Stimulated activated CD4-positive, alpha-beta T cell treated with anti-CD3 and anti-CD28 coated beads, Interleukin-12 subunit alpha, Interleukin-12 subunit beta, amount 100 ng/mL, for 4 hours (primary cell): ENCODE measurements around the gene TPCN2.
A peak's percentile ranks its signal among the peaks of the same experiment; 100 is the strongest.

Experiments
- DNase-seq: peaks from one replicate; pipeline ENCODE4 v3.0.0-alpha.2; 2020

The TPCN2 gene

GRCh38 chr11:69154938-69155301 lies 106.2 kb downstream of the TPCN2 start:
- DNase-seq = no peak

GRCh38 chr11:69155302-69156234 lies 106.8 kb downstream of the TPCN2 start, which contains the start of gene SMIM38:
Gene SMIM38 (plus strand): TSS chr11:69155935. CDS start chr11:69157847, 1,912 bp downstream.
- no peak for DNase-seq

GRCh38 chr11:69156235-69156639 lies 107.5 kb downstream of the TPCN2 start:
- DNase-seq = no peak

DNA sequence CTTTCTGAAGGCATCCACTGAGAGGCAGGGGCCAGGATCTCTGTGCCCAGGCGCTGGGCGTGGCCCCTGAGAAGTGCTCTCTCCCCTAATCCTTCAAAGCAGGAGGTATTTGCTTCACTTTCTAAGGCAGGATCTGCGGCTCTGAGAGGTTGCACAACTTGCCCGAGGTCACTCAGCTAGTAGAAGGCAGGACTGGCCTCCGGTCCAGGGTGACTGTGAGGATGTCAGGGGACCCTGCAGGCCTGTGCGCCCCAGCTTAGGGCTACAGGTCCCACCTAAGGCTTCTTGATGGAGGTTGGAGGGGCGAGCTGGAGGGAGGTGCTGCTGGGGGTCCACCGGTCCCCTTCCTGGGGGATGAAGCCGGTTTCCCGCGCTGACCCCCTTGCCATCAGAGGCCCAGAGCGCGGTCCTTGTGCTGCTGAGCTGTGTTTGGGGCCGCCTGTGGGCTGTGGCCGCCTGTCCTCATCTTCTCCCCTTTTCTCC lies 108.0 kb downstream of the TPCN2 start:
- no peak for DNase-seq

DNA sequence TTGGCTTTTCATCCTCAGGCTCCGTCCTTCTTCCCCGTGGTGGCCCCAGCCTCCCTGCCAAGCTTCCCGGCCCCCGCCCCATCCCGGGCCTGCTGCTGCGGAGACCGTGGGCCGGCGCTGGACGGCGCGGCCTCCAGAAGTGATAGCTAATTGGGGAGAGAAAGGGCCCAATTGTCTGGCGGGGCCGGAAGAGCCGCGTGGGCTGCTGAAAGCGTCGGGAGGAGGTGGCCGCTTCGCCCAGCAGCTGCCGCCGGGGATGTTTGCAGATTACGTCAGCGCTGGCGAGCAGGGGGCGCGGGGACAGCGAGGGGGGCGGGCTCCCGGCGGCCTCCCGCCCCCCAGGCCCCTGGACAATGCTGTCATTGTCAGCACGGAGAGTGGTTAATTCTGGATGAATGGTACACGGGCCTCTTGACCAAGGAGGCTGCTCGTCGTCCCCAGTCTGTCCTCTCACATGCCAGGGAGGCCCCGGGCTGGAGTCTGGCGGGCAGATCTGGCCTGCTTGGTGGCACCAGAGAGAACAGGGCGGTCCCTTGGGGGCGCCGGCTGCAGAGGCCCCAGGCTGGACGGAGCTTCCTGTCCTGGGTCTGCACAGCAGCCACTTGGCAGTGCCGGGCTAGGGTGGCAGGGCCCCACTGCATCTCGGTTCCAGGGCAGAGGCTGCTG lies 108.6 kb downstream of the TPCN2 start:
- no peak for DNase-seq

DNA sequence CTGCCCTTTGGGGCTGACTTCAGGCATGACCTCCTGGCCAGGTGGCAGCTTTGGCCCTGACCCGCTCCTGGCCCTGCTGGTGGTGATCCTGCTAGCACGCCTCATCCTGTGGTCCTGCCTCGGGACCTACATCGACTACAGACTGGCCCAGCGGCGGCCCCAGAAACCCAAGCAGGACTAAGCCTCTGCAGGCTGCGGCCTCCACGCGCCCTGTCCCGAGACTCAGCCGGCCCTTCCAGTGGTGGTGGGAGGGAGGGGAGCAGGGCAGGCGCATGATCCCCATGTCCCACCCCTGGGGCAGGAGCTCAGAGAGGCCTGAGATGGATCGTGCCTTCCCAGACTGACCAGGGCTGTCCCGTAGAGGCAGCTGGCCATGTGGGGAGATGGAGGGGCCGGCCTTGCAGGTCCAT lies 109.1 kb downstream of the TPCN2 start:
- no peak for DNase-seq

- no peak for DNase-seq
Observed at GRCh38 chr11:69158301-69159149, 109.8 kb downstream of the TPCN2 start.

DNA sequence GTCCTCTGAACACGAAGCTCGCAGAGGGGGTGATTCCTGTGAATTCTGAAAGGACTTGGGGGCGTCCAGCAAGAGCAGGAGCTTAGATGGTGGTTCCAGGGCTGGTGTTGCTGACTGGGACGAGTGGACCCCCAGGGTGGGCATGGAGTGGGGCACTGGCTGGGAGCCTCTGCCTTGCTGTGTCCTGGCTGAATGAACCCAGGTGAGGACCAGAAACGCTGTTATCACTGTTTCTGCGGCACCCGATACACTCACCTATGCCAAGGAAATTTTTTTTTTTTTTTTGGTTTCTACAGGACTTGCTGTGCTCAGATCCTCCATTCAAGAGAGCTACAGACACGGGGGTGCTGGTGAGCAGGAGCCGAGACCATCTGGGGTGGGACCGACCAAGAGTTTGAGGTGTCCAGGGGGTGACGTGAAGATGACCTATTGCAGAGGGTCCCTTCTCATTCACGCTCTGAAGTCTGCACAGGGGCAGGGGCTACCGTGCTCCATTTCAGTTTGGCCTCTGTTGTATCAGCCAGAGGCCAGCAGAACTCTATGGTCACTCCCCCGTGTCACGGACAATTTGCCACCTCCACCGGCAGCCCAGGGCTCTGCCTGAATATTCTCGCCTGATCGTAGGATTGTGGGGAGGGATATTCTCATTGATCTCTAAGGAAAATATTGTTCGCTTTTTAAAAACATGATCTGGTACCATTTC lies 110.6 kb downstream of the TPCN2 start:
- no peak for DNase-seq

DNA sequence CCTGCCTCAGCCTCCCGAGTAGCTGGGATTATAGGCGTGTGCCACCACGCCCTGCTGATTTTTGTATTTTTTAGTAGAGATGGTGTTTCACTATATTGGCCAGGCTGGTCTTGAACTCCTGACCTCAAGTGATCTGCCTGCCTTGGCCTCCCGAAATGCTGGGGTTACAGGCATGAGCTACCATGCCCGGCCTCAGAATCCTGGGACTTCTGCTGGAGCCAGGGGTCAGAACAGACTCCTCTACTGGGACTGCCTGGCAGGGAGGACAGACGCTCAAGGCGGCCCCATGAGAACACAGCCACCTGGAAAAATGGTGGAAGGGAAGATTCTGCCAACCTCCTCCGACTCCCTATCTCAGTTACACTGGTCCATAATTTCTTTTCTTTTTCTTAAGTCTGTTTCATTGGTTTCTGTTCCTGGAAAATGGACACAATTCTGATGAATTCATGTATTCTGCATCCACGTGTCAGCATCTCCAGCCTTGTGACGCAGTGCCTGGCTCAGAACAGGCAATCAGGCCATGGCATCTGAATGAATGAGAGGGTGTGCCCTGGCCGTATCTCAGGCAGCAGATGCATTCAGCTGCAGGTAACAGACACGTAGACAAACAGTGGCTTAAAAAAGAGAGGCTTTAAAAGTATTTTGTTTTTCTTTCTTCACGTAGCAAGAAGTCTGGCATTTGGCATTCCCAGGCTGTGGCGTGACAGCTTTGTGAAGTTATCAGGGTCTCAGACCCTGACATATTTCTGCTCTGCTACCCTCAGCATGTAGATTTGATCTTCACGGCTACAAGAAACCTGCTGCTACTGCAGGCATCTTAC lies 111.8 kb downstream of the TPCN2 start:
- no peak for DNase-seq

- DNase-seq = no peak
Observed at GRCh38 chr11:69161117-69161407, 112.3 kb downstream of the TPCN2 start.

DNA sequence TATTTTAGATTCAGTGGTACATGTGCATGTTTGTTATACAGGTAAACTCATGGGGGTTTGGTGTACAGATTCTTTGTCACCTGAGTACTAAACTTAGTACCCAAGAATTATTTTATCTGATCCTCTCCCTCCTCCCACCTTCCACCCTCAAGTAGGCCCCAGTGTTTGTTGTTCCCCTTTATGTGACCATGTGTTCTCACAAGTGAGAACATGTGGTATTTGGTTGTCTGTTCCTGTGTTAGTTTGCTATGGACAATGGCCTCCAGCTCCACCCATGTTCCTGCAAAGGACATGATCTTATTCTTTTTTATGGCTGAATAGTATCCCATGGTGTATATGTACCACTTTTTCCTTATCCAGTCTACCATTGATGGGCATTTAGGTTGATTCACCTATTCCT lies 113.8 kb downstream of the TPCN2 start:
- DNase-seq = no peak

- no peak for DNase-seq
Observed at GRCh38 chr11:69163842-69164241, 115.1 kb downstream of the TPCN2 start.

DNA sequence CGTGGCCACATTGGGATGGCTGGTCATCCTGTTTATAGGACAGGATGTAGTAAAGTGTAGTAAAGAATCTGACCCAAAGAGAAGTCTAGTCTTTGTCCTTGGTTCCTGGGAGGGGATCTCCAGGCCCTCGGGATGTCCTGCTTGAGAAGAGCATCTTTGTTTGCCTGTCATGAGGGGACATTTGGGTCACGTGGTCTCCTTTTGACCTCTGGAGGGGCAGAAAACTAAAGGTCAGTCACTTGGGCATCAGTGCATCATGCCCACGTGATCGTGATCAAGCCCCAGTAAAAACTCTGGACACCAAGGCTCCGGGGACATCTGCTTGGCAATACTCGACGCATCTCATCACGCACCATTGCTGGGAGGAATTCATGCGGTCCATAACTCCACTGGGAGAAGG lies 116.1 kb downstream of the TPCN2 start:
- no peak for DNase-seq

GRCh38 chr11:69165775-69166174 lies 117.0 kb downstream of the TPCN2 start:
- no peak for DNase-seq

DNA sequence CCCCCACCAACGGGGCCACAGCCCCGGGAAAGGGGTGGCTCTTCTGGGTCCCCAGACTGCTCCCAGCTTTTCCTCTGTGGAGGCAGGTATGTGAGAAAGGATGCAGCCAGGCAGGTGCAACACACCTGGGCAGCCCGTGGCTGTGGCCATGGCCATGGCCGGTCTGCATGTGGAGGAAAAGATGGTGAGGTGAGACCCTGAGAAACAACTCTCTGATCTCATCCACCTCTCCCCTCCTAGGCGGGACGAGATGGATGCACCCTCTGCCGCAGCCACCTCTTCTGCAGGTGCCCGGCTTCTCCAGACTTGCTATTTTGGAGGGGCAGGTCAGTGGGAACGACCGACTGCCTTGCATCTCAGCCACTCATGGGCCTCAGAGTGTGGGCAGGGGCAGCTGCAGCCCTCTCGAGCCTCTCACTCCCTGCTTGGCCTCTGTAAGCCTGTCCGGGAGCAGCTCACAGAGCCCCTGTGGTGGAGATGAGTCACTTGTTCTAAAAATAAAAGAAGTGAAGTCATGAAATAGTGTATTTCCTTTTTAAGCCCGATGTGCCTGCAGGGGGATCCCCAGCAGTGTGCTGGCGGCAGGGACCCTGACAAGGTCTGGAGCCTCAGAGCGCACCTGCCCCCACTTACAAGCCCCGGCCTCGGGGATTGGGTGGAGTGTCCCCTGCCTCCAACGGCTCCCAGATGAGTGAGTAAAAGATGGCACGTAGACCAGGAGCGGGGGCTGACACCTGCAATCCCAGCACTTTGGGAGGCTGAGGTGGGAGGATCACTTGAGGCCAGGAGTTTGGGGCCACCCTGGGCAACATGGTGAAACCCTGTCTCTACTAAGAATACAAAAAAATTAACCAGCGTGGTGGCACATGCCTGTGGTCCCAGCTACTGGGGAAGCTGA lies 117.7 kb downstream of the TPCN2 start:
- peak; percentile 55 for DNase-seq

DNA sequence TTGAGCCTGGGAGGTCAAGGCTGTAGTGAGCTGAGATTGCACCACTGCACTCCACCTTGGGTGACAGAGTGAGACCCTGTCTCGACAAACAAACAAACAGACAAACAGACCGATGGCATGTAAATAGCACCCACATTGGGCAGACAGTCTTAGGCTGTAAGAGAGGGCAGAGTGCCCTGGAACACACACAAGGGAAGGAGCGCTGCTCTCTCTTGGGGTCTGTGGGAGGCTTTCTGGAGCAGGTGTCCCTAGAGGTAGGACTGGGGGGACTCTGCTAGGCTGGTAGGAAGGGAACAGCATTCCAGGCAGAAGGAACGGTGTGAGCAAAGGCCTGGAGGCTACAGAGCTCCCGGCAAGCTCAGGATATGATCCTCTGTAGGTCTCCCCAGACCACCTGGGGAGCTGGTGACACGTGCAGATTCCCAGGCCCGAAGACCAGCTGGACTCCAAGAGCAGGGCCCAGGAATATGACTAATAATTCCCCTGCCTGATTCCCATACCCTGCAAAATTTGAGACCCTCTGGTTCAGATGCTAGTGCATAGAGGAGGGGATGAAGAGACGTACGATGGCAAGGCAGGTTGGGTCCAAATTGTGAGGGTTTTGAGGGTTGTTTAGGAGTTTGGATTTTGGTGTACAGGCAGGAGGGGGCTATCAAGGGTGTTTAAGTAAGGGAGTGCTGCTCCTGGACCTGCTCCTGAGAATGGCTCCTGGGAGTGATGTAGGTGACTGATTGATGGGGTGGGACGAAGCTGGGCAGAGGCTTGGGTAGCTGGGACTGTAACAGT lies 118.6 kb downstream of the TPCN2 start:
- DNase-seq = no peak

DNA sequence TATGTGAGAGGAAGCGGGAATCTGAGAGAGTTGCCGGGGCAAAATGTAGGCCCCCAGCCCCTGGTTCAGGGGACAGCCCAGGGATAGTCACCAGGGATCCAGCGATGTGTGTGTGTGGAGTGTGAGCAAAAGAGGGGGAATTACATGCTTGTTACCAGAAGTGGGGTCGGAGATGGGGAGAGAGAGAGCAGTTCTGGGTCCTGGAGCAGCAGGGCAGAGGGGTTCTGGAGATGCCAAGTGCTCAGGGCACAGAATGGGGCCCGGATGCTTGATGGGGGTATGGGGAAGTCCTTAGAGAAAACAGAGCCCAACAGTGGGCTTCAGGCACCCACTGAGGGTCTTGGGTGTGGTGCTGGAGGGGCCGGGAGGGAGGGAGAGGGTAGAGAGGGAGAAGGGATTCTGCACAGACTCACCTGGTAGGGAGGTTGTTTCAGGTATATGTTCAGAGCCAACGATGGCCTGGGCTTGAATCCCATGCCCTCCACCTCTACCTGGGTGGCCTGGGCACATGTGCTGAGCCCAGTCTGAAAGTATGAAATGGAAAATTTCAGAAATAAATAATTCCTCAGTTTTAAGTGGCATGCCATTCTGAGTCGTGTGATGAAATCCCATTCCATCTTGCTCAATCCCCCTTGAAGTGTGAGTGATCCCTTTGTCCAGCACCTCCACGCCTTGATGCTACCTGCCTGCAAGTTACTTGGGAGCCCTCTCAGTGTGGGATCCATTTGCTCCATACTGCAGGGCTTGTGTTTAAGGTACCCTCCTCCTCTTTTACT lies 119.4 kb downstream of the TPCN2 start:
- no peak for DNase-seq

GRCh38 chr11:69169479-69169878 lies 120.7 kb downstream of the TPCN2 start:
- no peak for DNase-seq

- no peak for DNase-seq
Observed at GRCh38 chr11:69170704-69171103, 122.0 kb downstream of the TPCN2 start.
